NCI-H2171 treated with DMSO at 0.1 percent for 48 hours (cell line): ENCODE data around the gene NLRP8.
"Not testable (repeated sequence)": the region's sequence is repeated elsewhere in the genome, so short reads cannot be mapped to it uniquely, and the experiment has no call there.

ENCODE experiments used
- DNase-seq: peaks from one replicate; lab custom pipeline; 2025; lab: John Stamatoyannopoulos, UW

Gene NLRP8

DNA sequence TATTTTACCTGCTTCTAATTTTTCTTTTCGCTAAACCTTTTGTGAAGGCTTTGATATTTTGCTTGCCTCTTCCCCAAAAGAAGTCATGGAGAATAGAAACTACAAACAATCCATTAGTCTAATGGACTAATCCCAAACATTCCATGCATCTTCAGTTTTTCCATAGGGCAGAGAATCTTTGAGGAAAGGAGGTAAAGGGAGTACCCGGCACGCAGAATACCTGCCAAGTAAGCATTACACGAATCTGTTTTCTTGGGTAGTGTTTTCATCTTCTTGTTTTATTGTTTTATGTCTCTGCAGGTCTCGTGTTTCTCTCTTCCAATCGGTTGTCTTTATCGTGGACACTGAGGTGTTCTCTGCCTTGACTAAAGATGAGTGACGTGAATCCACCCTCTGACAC, at the start of gene NLRP8:
TSS of gene NLRP8 (plus strand) at position 301 of the 400 bp plus-strand sequence.
- DNase-seq: no peak

- DNase-seq: no peak
These were observed 48.7 kb upstream of the NLRP8 start for GRCh38 chr19:55898911-55899310.

DNA sequence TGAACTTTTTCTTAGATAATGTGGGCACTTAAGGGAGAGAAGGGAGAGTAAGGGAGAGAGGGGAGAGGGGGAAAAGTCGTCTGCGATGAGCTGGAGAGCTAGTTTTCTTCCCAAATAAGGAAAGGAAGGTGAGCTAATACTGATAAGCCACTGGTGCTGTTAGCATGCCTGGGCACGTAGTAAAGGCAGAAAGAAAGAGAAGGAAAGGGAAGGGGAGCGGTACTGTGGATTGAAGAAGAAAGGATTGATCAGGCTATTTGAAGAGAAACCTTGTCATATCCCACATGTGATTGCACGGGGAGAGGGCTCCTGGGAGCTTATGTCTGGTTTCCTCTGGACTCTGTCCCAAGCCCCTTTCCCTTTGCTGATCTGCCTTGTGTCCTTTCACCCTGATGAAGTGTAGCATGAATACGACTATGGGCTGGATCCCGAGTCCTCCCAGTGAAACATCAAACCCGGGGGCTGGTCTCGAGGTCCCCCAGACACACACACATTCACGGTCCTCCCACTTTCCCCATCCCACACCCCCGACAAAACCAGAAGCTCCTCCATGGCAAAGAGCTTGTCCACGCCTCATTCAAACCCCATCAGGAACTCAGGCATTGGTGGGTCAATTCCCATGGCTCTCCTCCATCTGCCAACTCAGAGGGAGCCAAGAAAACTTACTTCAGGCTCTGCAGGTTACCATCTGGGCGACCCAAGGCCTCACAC, 46.1 kb upstream of the NLRP8 start:
- peak; percentile 32 for DNase-seq

GRCh38 chr19:55902080-55902751, 45.4 kb upstream of the NLRP8 start:
- no peak for DNase-seq

- DNase-seq: no peak
These were observed 40.3 kb upstream of the NLRP8 start for GRCh38 chr19:55907286-55907685.

- no peak for DNase-seq
These were observed 39.9 kb upstream of the NLRP8 start for GRCh38 chr19:55907746-55908145.

DNA sequence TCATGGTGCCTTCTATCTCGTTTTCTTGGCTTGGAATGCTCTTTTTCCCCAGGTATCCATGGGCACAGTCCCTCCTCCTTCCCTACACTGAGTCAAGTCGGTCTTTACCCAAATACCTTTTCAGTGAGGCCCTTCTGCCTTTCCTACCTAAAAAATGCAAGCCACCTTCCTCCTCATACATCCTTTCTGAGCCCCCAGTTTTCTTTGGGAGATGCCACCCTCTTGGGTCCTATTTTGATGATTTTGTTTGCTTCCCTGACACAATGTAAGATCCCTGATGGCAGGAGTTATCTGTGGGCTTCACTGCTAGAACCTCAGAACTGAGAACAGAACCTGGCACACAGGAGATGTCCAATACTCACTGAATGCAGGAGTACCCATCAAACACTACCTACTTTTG, 37.8 kb upstream of the NLRP8 start:
- DNase-seq: no peak

GRCh38 chr19:55912916-55913315, 34.7 kb upstream of the NLRP8 start:
- DNase-seq: no peak

GRCh38 chr19:55913643-55914268, 33.9 kb upstream of the NLRP8 start:
- DNase-seq: no peak

DNA sequence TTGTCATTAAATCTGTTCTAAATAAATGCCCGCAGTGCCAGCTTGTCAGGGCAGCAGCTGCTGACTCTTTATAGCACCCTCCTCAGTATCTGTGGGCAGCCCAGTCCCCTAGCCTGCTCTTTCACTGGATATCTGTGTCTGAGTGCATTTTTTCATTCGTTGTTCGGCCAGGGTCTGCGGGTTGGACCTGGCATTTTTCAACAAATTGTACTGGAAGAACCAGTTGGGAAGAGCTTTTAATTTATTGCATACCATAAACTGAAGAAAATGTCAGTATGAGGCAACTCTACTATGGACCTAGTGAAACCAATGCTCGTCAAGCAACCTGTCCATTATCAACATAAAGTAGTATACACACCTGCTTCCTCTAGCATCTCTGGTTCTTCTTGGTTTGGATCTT, 24.1 kb upstream of the NLRP8 start:
- no peak for DNase-seq

DNA sequence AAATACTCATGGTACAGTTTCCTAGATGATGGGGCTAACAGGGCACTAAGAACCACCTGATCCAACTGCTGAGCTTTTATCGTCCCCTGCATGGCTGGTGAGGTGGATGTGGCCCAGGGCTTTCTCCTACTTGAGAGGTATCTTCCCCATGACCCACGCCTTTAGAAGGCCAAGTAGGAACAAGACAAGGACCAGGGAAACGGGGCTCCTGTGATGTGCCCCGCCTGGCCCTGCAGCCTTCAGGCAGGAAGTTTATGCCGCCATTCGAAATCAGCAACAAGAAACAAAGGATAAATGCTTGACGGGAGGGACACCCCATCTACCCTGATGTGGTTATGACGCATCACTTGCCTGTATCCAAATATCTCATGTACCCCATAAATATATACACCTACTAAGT, 19.6 kb upstream of the NLRP8 start:
- DNase-seq: no peak

- not testable (repeated sequence) for DNase-seq
These were observed 18.4 kb upstream of the NLRP8 start for GRCh38 chr19:55929258-55929657.

DNA sequence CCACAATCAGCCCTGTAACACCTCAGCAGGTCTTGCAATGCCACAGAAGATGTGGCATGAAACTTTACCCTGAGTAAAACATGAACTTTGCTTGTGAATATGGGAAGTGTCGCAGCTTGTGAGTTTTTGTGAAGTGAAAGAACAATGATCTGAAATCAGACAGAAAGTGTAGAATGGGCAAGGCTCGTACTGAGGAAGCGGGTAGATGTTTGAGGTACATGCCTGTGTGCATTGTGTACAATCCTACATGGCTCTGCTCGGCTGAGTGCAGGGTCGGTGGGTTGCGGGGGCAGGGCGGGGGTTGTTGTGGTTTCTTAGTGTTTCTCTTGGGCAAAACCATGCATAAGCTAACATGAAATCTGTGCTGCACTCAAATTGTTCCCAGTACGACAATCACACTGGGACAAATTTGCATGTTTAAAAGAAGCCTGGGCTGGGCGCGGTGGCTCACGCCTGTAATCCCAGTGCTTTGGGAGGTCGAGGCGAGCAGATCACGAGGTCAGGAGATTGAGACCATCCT, 16.6 kb upstream of the NLRP8 start:
- DNase-seq: no peak

DNA sequence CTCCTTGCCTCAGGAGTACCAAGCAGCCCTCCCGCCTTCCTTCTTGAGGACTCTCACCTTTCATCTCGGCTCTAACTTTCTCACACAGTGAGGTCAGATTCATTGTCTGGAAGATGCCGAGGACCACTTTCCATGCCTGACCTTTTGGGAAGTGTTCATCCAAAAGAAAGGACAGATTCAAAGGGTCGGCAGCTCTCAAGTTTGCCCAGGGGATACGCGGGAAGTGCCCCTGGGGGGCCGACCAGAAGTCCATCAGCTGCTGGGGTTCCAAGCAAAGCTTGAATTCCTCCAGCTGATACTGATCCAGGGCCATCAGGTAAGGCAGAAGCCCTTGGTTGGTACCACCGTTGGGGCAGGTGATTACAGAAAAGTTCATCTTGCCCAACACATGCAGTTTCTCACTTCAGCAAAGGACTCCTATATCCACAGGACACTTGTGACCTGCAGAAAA, 15.7 kb upstream of the NLRP8 start, which contains the start of gene NLRP13:
TSS of gene NLRP13 (minus strand) at position 401 of the 451 bp plus-strand sequence. CDS start at position 376, 25 bp downstream.
- DNase-seq: no peak

GRCh38 chr19:55935206-55935605, 12.4 kb upstream of the NLRP8 start:
- DNase-seq: no peak

GRCh38 chr19:55939206-55939605, 8.4 kb upstream of the NLRP8 start:
- no peak for DNase-seq

DNA sequence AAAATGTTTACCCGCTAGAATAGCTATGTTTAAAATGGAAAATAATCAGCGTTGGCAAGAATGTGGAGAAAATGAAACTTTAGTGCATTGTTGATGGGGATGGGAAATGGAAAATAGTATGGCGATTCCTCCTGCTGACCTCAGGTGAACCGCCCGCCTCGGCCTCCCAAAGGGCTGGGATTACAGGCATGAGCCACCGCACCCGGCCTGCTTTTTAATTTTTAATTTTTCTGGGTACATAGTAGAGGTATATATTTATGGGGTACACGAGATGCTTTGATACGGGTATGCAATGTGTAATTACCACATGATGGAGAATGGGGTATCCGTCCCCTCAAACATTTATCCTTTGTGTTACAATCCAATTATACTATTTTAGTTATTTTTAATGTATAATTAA, 7.3 kb upstream of the NLRP8 start:
- DNase-seq: no peak

DNA sequence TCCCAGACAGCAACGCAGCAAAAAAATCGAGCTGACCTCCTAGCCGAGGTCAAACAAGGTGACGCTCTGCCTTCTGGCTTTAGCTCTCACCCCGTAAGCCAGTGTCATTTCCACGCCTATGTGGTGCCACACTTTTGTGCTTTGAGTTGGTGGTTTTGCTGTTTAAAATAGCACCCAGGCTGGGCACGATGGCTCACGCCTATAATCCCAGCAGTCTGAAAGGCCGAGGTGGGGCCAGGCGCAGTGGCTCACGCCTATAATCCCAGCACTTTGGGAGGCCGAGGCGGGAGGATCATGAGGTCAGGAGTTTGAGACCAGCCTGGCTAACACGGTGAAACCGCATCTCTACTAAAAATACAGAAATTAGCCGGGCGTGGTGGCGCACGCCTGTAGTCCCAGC, 2.9 kb downstream of the NLRP8 start:
- not testable (repeated sequence) for DNase-seq

DNA sequence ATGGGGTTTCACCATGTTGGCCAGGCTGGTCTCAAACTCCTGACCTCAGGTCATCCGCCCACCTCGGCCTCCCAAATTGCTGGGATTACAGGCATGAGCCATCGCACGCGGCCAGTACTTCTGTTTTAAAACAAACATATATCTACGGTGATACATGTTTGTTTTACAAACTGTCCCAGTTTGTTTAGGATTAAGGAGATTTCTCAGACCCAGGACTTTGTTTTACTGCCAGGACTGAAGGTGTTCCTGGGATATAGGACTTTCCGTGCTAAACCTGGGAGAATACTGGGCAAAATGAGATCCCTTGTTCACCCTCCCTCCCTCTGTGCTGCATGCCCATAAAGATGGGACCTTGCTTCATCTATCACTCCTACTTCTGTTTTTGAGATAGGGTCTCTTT, 8.8 kb downstream of the NLRP8 start:
- no peak for DNase-seq

DNA sequence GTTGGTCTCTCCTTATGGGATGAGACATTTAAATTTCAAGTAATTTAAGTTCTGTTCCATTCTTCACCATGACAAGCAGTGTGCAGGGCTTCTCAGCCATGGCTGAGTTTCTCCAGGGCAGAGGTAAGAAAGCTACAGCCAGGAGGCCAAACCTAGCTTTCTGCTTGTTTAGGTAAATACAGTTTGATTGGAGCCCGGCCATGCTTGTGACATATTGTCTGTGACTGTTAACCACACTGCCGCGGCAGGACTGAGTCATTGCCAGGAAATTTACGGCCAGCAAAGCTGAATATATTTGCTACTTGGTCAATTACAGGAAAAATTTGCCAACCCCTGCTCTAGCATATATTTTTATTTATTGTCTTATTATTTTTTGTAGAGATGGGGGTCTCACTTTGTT, 10.7 kb downstream of the NLRP8 start:
- no peak for DNase-seq

GRCh38 chr19:55959996-55960675, 12.5 kb downstream of the NLRP8 start:
- DNase-seq: no peak

GRCh38 chr19:55962186-55962585, 14.6 kb downstream of the NLRP8 start:
- DNase-seq: no peak
